GM13977 (cell line): ENCODE data around the gene RRP15.

ENCODE experiments used
- DNase-seq: peaks from one replicate; pipeline ENCODE4 v3.0.0; 2012; ENCODE audit warnings: low spot score
- in situ Hi-C: fragments of 300-500 bp; cut with MboI; formaldehyde crosslinking; loops from one replicate; pipeline ENCODE4 v1.12.0; 2022; ENCODE audit warnings: low sequenced_read_pairs, low pct_unique_long_range_greater_than_20kb, mixed read lengths, inconsistent platforms; ENCODE audit not compliant: unreplicated experiment
- TF ChIP-seq, protein P1 (sequence below): IDR thresholded peaks from 2 replicates; pipeline ENCODE4 v1.5.1; 2012; ENCODE audit warnings: mild to moderate bottlenecking, control low read depth; ENCODE audit not compliant: insufficient read depth; ENCODE audit errors: extremely low read depth, missing control alignments

RRP15 gene

GRCh38 chr1:218347723-218348627, 62.9 kb downstream of the RRP15 start:
- in situ Hi-C loops: loop anchor here (25.0 kb wide), 3 partner anchors 839 to 1464 kb away; no protein-coding TSS in a partner anchor
- DNase-seq: no peak
- TF ChIP-seq, protein P1, sequence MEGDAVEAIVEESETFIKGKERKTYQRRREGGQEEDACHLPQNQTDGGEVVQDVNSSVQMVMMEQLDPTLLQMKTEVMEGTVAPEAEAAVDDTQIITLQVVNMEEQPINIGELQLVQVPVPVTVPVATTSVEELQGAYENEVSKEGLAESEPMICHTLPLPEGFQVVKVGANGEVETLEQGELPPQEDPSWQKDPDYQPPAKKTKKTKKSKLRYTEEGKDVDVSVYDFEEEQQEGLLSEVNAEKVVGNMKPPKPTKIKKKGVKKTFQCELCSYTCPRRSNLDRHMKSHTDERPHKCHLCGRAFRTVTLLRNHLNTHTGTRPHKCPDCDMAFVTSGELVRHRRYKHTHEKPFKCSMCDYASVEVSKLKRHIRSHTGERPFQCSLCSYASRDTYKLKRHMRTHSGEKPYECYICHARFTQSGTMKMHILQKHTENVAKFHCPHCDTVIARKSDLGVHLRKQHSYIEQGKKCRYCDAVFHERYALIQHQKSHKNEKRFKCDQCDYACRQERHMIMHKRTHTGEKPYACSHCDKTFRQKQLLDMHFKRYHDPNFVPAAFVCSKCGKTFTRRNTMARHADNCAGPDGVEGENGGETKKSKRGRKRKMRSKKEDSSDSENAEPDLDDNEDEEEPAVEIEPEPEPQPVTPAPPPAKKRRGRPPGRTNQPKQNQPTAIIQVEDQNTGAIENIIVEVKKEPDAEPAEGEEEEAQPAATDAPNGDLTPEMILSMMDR: no peak

GRCh38 chr1:218348628-218349071, 63.6 kb downstream of the RRP15 start:
- in situ Hi-C loops: loop anchor here (25.0 kb wide), 3 partner anchors 839 to 1464 kb away; no protein-coding TSS in a partner anchor
- TF ChIP-seq, protein P1: no peak
- no peak for DNase-seq

GRCh38 chr1:218349348-218350034, 64.4 kb downstream of the RRP15 start:
- no peak for DNase-seq
- TF ChIP-seq, protein P1: no peak
- in situ Hi-C loops: loop anchor here (25.0 kb wide), 3 partner anchors 838 to 1463 kb away; no protein-coding TSS in a partner anchor

GRCh38 chr1:218350035-218350525, 65.0 kb downstream of the RRP15 start:
- no peak for DNase-seq
- in situ Hi-C loops: no loop called here
- TF ChIP-seq, protein P1: no peak

GRCh38 chr1:218350801-218351266, 65.7 kb downstream of the RRP15 start:
- no peak for DNase-seq
- TF ChIP-seq, protein P1: no peak
- in situ Hi-C loops: no loop called here

DNA sequence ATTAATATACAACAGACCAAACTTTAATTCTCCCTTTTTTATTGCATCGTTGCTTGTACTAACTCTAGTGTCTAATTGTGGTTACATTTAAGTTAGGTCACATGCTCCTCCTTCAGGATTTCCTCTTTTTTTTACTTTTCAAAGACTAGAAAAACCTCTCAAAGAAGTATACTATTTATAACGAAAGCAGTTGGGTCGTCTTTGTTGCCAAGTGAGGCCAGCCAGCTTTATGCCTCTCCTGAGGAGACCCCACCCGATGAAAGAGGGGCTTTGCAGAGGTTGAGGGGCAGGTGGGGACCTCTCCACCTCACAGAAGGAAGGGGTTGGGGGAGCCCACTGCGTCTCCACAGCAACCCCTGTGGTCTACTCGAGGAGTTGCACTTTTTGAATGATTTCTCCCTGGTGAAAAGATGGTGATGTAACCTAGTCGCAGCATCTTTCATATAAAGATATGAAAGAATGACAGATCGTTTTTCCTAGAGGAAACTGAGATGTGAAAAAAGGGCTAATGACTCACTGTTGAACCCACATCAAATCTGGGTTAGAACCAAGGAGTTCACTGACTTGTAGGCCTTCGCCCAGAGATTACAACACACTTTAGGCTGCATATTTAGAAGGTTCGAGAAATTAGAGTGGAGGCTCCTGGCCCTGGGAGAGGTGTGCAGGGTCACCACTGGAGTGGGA, 66.4 kb downstream of the RRP15 start:
- TF ChIP-seq, protein P1: peak; percentile 49
- in situ Hi-C loops: no loop called here
- peak; percentile 45 for DNase-seq
